GOT3 (cell line): ENCODE results near the gene AKT2.
"Not testable (repeated sequence)": the region's sequence is repeated elsewhere in the genome, so short reads cannot be mapped to it uniquely, and the experiment has no call there.

Experiments
- DNase-seq: peaks from one replicate; lab custom pipeline; 2025; ENCODE audit warnings: mixed read lengths; lab: John Stamatoyannopoulos, UW

Gene AKT2

DNA sequence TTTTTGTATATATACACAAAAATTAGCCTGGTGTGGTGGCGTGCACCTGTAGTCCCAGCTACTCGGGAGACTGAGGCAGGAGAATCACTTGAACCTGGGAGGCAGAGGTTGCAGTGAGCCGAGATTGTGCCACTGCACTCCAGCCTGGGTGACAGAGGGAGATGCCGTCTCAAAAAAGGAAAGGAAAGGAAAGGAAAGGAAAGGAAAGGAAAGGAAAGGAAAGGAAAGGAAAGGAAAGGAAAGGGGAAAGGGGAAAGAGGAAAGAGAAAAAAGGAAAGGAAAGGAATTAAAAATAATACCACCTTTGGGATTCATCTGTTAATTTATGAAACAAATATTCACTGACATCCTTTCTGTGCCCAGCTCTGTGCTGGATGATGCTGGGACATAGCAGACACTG lies 66.1 kb downstream of the AKT2 start:
- not testable (repeated sequence) for DNase-seq

DNA sequence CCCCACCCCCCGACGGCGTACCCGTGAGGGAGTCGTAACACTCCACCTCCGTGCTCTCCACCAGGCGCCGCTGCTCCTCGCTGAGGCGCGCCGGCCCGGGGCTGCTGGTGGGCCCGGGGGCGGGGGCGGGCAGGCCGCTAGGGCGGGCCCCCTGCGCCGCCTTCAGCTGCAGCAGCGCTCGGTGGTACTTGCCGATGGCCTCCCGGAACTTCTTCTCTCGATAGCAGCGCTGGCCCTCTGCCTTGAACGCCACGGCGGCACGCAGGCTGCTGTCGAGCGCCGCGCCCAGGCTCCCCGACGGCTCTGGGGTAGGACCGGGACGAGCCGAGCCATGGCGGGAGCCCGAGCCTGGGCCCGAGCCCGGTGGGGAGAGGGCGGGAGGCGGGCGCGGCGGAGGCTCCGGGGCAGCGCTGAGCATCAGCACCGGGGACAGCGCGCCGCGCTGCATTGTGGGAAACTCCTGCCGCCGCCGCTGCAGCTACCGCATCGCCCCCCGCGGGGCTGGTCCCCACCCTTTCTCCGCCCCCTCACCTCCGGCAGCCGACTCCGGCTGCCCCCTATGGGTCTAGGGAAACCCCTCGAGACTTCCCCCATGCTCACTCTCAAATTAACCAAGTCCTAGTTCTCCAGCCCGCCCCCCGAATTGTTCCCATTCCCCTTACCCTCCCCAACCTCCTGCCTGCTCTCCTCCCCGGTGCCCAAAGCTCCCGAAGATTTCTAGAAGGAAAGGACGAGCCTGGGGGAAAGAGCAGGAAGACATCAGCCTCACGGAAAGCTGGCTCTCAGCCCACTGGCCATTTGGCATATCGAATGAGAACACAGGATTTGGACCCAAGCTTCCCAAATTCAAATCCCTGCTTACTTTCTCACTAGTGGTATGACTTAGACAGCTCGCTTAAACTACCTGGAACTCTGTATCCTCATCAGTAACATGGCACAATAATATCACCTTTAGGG lies 66.9 kb downstream of the AKT2 start, which contains the start of gene TTC9B:
Gene TTC9B (minus strand): TSS at position 451 of the 957 bp plus-strand sequence. CDS start 3 bp downstream, at position 448.
- no peak for DNase-seq

DNA sequence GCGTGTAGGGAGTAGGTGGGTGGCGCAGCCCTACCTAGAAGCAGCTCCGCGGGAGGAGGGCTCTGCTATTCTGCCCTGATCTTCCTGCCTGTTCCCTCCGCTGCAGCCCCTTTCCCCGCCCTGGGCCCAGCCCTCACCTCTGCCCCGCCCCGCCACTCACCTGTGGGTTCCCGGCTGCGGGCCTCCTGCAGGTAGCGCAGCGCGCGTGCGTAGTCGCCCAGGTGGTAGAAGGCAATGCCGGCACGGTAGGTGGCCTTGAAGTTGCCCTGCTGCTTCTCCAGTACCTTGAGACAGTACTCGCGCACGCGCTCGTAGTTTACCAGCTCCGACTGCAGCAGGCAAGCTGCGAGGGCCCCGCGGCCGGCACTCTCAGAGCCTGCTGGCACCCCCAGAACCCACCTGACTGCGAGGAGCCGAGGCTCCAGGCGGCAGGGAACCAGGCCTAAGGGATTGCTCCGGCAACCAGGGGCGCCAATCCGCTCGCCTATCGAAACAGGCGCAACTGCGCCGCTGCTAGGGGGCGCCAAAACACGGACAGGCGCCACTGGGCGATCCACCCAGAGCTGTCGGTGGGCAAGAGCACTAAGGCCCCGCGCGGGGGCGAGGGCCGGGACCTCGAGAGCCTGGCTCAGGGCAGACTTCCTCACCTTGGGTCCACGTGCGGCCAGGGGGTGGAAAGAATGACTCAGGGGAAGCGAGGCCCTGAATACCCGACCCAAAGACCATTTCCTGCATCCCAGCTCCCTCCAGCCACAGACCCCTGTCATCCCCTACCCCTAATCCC lies 67.9 kb downstream of the AKT2 start:
- DNase-seq = no peak

DNA sequence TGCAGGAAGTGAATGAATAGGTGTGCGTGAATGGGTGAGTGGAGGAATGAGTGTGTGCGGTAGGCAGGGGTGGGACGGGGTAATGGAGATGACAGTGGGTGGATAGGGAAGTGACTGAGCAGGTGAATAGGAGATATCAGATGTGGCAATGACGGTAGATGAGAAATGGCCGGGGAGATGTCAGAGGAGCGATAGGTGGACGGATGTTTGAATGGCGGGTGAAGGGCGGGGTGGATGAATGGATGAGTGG lies 68.4 kb downstream of the AKT2 start:
- DNase-seq = no peak

DNA sequence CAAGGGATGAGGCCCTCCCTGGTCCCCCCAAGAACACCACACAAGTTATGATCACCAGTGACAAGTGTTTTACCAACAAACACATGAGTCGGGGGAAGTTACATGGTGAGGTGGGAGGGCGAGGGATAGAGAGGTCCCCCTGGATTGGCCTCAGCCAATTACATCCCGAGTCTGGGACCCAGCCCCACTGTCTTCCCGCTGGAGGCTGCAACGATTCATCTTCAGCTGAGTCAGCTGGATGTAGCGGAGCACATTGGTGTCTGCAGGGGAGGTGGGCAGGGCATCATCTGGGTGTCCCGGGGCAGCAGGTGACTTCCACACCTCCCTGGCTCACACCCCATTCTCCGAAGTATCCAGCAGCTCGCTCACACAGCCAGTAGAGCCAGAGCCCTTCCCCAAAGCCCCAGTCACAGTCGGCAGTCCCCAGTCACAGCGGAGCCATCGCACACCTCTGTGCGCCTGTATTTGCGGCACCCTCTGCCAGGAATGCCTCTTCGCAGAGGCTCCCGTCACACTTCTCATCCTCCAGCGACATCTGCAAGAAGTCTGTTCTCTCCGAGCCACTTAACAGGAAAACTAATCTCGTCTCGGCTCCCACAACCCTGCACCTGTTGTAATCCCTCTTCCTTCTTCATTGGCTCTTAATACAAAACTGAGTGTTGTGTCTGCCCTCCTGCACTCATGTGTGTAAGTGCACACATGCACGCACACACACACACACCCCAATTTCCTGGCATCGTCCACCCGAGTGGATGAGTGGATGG lies 69.0 kb downstream of the AKT2 start:
- DNase-seq = no peak

DNA sequence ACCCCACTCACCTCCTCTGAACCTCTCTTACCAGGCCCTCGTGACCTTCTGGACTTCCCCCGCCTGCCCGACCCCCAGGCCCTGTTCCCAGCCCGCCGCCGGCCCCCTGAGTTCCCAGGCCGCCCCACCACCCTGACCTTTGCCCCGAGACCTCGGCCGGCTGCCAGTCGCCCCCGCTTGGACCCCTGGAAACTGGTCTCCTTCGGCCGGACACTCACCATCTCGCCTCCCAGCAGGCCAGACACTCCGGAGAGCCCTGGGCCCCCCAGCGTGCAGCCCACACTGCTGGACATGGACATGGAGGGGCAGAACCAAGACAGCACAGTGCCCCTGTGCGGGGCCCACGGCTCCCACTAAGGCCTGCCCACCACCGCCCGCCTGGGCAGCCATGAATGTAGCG lies 70.2 kb downstream of the AKT2 start:
- no peak for DNase-seq

DNA sequence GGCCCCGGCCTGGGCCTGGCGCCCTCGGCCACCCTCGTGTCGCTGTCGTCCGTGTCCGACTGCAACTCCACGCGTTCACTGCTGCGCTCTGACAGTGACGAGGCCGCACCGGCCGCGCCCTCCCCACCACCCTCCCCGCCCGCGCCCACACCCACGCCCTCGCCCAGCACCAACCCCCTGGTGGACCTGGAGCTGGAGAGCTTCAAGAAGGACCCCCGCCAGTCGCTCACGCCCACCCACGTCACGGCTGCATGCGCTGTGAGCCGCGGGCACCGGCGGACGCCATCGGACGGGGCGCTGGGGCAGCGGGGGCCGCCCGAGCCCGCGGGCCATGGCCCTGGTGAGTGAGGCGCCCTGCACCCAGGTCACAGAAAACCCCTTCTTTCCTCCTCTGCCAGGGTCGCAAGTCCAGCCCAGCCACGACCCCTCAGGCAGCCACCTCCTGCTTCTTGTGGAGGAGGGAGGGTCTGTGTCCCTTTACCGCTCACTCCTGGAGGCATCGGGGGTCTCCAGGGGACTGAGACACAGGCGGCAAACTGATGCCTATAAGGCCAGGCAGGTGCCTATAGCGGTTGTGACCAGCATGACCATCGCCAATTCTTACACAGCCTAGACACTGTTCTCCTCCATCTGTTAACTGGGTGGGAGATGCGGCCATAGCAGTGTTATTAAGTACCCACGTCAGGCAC lies 71.1 kb downstream of the AKT2 start:
- DNase-seq = no peak

DNA sequence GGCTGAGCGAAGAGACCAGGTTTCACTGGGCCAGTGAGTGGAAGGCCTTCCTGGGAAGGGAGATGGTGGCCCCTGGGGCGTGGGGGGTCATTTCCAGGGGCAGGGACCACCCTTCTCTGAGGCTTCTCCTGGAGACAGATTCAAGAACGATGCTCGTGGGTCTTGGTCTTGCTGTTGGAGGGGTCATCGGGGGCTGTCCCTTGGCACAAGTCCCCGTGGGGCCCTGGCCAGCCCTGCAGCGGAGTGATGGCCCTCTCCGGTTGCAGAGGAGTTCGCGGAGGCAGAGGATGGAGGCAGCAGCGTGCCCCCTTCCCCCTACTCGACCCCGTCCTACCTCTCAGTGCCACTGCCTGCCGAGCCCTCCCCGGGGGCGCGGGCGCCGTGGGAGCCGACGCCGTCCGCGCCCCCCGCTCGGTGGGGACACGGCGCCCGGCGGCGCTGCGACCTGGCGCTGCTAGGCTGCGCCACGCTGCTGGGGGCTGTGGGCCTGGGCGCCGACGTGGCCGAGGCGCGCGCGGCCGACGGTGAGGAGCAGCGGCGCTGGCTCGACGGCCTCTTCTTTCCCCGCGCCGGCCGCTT lies 71.8 kb downstream of the AKT2 start:
- DNase-seq = no peak

DNA sequence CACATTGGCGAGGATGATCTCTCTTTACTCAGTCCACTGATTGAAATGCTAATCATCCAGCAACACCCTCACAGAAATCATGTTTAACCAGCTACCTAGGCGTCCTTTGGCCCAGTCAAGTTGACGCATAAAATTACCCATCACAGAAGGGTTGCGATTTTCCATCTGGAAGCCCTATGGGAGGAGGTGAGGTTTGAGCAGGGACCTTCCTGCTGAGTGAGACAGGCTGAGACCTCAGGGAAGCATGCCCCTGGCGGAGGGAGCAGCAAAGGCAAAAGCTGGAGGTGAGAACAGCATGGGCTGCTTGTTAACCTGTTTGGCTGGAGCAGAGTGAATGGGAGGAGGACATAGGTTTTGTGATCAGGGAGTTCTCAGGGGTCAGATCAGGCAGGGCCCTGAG lies 74.3 kb downstream of the AKT2 start:
- no peak for DNase-seq

DNA sequence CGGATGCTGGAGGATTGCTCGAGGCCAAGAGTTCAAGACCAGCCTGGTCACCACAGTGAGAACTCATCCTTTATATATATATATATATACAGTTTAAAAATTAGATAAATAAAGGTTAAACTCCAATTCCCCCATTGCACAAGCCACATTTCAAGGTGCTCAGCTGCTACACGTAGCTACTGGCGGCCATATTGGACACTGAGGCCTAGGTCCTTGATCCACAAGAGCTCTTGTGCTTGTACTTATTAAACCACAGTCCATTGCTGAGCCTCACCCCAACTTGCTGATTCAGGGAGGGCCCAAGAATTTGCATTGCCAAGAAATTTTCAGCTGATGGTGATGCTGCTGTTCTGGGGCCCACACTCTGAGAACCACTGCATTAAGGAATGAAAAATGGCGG lies 76.5 kb downstream of the AKT2 start:
- no peak for DNase-seq

DNA sequence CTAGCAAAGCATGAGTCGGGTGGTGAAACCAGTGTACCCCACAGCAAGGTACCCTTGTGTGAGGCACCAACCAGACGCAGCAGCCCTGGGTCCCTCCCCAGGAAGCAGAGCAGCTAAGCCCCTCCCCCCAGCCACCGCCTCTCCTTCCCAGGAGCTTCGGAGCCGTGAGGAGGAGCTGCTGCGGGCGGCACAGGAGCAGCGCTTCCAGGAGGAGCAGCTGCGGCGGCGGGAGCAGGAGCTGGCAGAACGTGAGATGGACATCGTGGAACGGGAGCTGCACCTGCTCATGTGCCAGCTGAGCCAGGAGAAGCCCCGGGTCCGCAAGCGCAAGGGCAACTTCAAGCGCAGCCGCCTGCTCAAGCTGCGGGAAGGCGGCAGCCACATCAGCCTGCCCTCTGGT lies 79.4 kb downstream of the AKT2 start:
- no peak for DNase-seq

DNA sequence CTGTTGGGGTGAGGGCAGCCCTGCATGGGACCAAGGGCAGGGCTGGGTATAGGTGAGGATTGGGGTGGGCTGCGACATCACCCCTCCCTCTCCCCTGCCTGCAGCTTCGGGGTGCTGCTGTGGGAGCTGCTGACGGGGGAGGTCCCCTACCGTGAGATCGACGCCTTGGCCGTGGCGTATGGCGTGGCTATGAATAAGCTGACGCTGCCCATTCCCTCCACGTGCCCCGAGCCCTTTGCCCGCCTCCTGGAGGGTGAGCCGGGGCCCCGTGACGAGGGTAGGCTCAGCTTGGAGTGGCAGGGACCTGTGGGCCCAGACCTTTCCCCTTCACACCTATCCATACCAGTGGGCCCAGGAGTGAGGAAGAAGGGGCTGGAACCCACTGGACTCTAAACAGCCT lies 80.8 kb downstream of the AKT2 start:
- no peak for DNase-seq

DNA sequence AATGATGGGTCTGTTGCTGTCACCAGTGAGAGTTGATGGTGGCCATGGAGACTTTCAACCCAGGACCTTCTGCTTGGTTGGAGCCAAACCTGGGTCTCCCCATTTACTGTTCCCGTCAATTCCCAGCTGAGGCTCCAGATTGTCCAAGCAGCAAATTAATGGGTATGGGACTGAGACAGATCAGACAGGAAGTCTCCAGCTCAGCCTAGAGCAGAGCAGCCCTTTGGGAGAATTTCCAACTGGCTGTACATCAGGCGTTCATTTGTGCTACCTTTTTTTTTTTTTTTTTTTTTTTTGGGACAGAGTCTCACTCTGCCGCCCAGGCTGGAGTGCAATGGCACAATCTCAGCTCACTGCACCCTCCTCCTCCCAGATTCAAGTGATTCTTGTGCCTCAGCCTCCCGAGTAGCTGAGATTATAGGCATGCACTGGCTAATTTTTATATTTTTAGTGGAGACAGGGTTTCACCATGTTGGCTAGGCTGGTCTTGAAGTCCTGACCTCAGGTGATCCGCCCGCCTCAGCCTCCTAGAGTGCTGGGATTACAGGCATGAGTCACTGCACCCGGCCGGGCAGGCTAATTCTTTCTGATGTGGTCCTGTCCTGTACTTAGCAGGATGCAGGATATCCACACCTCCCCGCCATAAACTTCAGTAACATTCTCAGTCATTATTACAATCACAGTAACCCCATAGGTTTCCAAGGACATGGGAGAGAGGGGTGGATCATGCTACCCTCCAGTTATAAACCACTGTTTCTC lies 84.6 kb downstream of the AKT2 start:
- no peak for DNase-seq

DNA sequence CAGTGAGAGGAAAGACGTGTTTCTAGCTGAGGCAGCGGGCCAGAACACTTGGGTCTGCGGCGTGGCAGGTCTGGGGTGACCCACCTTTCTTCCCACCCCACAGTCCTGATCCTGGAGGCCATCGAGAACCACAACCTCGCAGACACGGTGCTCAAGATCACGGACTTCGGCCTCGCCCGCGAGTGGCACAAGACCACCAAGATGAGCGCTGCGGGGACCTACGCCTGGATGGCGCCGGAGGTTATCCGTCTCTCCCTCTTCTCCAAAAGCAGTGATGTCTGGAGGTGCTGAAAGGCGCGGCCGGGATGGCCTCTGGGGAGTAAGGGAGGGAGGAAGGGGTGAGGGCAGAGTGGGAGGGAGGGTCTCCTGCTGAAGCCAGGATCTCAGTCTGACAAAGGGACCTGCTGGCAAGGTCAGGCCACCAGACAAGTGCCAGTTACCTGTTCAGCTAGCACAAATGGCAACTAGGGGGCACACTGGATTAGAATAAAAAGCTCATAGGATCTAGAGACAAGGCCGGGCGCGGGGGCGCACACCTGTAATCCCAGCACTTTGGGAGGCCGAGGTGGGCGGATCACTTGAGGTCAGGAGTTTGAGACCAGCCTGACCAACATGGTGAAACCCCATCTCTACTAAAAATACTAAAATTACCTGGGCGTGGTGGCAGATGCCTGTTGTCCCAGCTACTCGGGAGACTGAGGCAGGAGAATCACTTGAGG lies 86.7 kb downstream of the AKT2 start:
- no peak for DNase-seq

DNA sequence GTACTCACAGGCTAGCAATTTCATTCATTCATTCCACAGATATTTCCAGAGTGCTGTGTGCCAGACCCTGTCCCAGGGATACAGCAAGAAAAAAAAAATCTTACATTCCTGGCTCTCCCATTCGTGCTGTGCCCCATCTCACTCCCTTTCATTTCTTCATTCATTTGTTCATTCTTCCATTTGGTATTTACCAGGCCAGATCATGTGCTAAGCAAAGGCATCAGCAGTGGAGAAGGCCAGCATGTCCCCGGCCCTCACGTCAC lies 91.6 kb downstream of the AKT2 start:
- DNase-seq = no peak

DNA sequence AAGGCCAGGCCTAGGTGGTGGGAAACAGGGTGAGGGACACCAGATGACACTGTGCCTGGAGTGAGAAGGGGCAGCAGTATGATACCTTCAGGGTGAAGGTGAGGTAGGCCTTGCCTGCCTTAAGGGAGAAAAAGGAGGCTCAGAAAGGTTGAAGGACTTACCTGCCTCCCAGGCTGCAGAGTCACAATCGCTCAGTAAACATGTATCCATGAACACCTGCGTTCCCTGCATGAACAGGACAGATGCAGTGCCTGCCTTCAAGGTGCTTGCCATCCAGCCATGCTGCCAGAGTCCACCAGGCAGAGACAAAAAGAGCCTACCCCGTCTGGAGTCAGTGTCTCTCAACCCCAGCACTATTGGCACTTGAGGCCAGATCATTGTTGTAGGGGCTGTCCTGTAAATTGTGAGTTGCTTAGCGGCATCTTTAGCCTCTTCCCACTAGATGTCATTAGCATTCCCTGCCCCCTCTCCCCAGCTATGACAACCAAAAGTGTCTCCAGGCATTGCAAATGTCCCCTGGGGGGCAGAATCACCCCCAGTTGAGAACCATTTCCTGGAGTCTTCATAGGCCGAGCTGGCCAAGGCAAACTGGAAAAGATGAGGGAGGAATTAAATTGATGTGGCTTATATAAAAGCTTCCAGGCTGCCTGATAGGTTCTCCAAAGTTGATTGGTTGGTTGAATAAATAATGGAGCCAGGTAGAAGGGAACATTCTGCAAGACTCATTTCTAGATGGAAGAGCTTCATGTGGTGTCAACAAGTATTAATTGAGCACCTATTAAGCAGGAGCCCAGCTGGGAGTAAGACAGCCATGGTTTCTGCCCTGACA lies 92.2 kb downstream of the AKT2 start:
- no peak for DNase-seq

DNA sequence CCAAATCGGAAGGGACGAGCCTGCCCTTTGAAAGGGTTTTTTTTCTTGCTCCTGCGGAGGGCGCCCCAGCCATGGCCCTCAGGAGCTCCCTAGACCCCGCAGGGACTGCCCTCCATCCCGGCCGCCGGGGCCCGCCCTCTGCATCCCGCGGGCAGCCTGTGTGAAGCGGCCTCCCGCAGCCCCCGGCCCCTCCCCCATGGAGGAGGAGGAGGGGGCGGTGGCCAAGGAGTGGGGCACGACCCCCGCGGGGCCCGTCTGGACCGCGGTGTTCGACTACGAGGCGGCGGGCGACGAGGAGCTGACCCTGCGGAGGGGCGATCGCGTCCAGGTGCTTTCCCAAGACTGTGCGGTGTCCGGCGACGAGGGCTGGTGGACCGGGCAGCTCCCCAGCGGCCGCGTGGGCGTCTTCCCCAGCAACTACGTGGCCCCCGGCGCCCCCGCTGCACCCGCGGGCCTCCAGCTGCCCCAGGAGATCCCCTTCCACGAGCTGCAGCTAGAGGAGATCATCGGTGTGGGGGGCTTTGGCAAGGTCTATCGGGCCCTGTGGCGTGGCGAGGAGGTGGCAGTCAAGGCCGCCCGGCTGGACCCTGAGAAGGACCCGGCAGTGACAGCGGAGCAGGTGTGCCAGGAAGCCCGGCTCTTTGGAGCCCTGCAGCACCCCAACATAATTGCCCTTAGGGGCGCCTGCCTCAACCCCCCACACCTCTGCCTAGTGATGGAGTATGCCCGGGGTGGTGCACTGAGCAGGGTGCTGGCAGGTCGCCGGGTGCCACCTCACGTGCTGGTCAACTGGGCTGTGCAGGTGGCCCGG lies 93.1 kb downstream of the AKT2 start:
- no peak for DNase-seq
